Measurements from ENCODE around the gene GBA2. TPM values are rescaled to one million over a fixed set of nuclear protein-coding genes. Genes with fewer than 3 reads are reported as not detected.

GBA2 gene
- total RNA-seq, 1 donor from 2014 or later = 68.0 TPM

GRCh38 chr9:35757892-35758275 is 8.9 kb upstream of the GBA2 start:
- H3K4me3 ChIP-seq = peak overlapping the region; percentile 68
- peaks cover 43% of the 10 kb centered on the region for H3K4me1 ChIP-seq
- H3K27ac ChIP-seq = peak overlapping the region; percentile 93
- peaks cover 19% of the 10 kb centered on the region for H3K36me3 ChIP-seq
- no peak for TF ChIP-seq CTCF (IDR thresholded peaks at IDR 0.05)
- no peaks in the 10 kb centered on the region for H3K9me3 ChIP-seq
- no peaks in the 10 kb centered on the region for H3K27me3 ChIP-seq (ENCODE audit: low read depth)
- ATAC-seq = no peak
- intact Hi-C loops (cut with DNase I) = no loop called here
- no peak for DNase-seq

GRCh38 chr9:35757226-35757891 is 8.3 kb upstream of the GBA2 start:
- intact Hi-C loops (cut with DNase I) = no loop called here
- TF ChIP-seq CTCF (IDR thresholded peaks at IDR 0.05) = no peak
- Histone ChIP-seq H3K9me3 (no peaks in the 10 kb centered on the region), H3K4me1 (peaks cover 43% of the 10 kb centered on the region), H3K27me3 (ENCODE audit: low read depth) (no peaks in the 10 kb centered on the region), H3K36me3 (peaks cover 24% of the 10 kb centered on the region), H3K4me3 (peak overlapping the region; percentile 68), H3K27ac (peak overlapping the region; percentile 93)
- DNase-seq (peak; percentile 56), ATAC-seq (peak; percentile 81 to 88)

- TF ChIP-seq CTCF (IDR thresholded peaks at IDR 0.05) = peak; percentile 59
- H3K4me1 ChIP-seq = peaks cover 43% of the 10 kb centered on the region
- H3K4me3 ChIP-seq = peak overlapping the region; percentile 68
- no peaks in the 10 kb centered on the region for H3K27me3 ChIP-seq (ENCODE audit: low read depth)
- peak; percentile 89 to 90 for ATAC-seq
- DNase-seq = peak; percentile 84
- H3K27ac ChIP-seq = peak overlapping the region; percentile 93
- peaks cover 32% of the 10 kb centered on the region for H3K36me3 ChIP-seq
- H3K9me3 ChIP-seq = no peaks in the 10 kb centered on the region
- intact Hi-C loops (cut with DNase I) = no loop called here
Measured at GRCh38 chr9:35756275-35757225, 7.5 kb upstream of the GBA2 start.

- no peak for TF ChIP-seq CTCF (IDR thresholded peaks at IDR 0.05)
- ATAC-seq (no peak), DNase-seq (no peak)
- Histone ChIP-seq H3K9me3 (no peaks in the 10 kb centered on the region), H3K4me1 (peaks cover 43% of the 10 kb centered on the region), H3K27ac (no peak overlapping the region), H3K27me3 (ENCODE audit: low read depth) (no peaks in the 10 kb centered on the region), H3K4me3 (no peak overlapping the region), H3K36me3 (peaks cover 42% of the 10 kb centered on the region)
- intact Hi-C loops (cut with DNase I) = no loop called here
Measured at GRCh38 chr9:35755071-35755470, 6.0 kb upstream of the GBA2 start.

- no peak within 1 kb of the TSS for H3K27ac ChIP-seq
- ATAC-seq = no peak
Measured at GRCh38 chr9:35754264-35754663, 5.2 kb upstream of the GBA2 start, which contains the start of gene MSMP. MSMP (minus strand) TSS chr9:35754276; CDS start chr9:35754129, 147 bp downstream.

More at GRCh38 chr9:35754264-35754663, 5.2 kb upstream of the GBA2 start, which contains the start of gene MSMP:
- Histone ChIP-seq H3K36me3 (peaks cover 42% of the 10 kb centered on the region), H3K4me3 (no peak within 1 kb of the TSS), H3K27me3 (ENCODE audit: low read depth) (no peaks in the 10 kb centered on the region), H3K4me1 (peaks cover 46% of the 10 kb centered on the region), H3K9me3 (no peaks in the 10 kb centered on the region)
- intact Hi-C loops (cut with DNase I) = no loop called here
- DNase-seq = no peak
- no peak for TF ChIP-seq CTCF (IDR thresholded peaks at IDR 0.05)
